HEK293 (cell line): ENCODE data around the gene SORD.

Source experiments
- HIC1 ChIP-seq: fragments of 450-650 bp; formaldehyde crosslinking; IDR thresholded peaks from 2 replicates; pipeline ENCODE4 v1.5.1; 2016; ENCODE audit warnings: missing biosample characterization, missing genetic modification characterization
- HOXD13 ChIP-seq: sonication (generic); formaldehyde crosslinking; IDR thresholded peaks from 2 replicates; pipeline ENCODE4 v1.8.0; 2022; ENCODE audit warnings: missing genetic modification reagents, borderline replicate concordance
- IKZF3 ChIP-seq: fragments of 450-650 bp; IDR thresholded peaks from 2 replicates; pipeline ENCODE4 v1.5.0; 2018; ENCODE audit warnings: missing biosample characterization, mild to moderate bottlenecking, missing genetic modification characterization, moderate library complexity
- MEIS1 ChIP-seq: sonication (generic); formaldehyde crosslinking; IDR thresholded peaks from 2 replicates; pipeline ENCODE4 v1.8.1; 2022; ENCODE audit warnings: missing genetic modification reagents, mild to moderate bottlenecking, borderline replicate concordance
- MZF1 ChIP-seq: fragments of 450-650 bp; formaldehyde crosslinking; IDR thresholded peaks from 2 replicates; pipeline ENCODE4 v1.5.1; 2017; ENCODE audit warnings: missing biosample characterization, missing genetic modification characterization, borderline replicate concordance
- OVOL3 ChIP-seq: fragments of 450-650 bp; formaldehyde crosslinking; IDR thresholded peaks from 2 replicates; pipeline ENCODE4 v1.5.1; 2016; ENCODE audit warnings: missing biosample characterization, missing genetic modification characterization
- PRDM2 ChIP-seq: fragments of 450-650 bp; formaldehyde crosslinking; IDR thresholded peaks from 2 replicates; pipeline ENCODE4 v1.5.1; 2016; ENCODE audit warnings: missing biosample characterization, missing genetic modification characterization, borderline replicate concordance
- PRDM6 ChIP-seq: fragments of 450-650 bp; formaldehyde crosslinking; IDR thresholded peaks from 2 replicates; pipeline ENCODE4 v1.5.1; 2017; ENCODE audit warnings: missing biosample characterization, missing genetic modification characterization
- SP2 ChIP-seq: fragments of 450-650 bp; formaldehyde crosslinking; IDR thresholded peaks from 2 replicates; pipeline ENCODE4 v1.5.1; 2016; ENCODE audit warnings: missing biosample characterization, missing genetic modification characterization
- SP3 ChIP-seq: fragments of 450-650 bp; formaldehyde crosslinking; IDR thresholded peaks from 2 replicates; pipeline ENCODE4 v1.5.1; 2016; ENCODE audit warnings: missing biosample characterization, missing genetic modification characterization
- SP7 ChIP-seq: fragments of 450-650 bp; formaldehyde crosslinking; IDR thresholded peaks from 2 replicates; pipeline ENCODE4 v1.5.1; 2016; ENCODE audit warnings: missing biosample characterization, missing genetic modification characterization
- ZBTB1 ChIP-seq: fragments of 450-650 bp; formaldehyde crosslinking; IDR thresholded peaks from 2 replicates; pipeline ENCODE4 v1.5.1; 2016; ENCODE audit warnings: missing biosample characterization, missing genetic modification characterization
- ZBTB20 ChIP-seq: fragments of 450-650 bp; formaldehyde crosslinking; IDR thresholded peaks from 2 replicates; pipeline ENCODE4 v1.5.1; 2016; ENCODE audit warnings: missing biosample characterization, missing genetic modification characterization
- ZBTB7A ChIP-seq: fragments of 450-650 bp; formaldehyde crosslinking; IDR thresholded peaks from 2 replicates; pipeline ENCODE4 v1.5.1; 2016; ENCODE audit warnings: low read depth, missing biosample characterization, missing genetic modification characterization
- ZFHX2 ChIP-seq: fragments of 450-650 bp; formaldehyde crosslinking; conservative IDR thresholded peaks from 2 replicates; pipeline ENCODE4 v1.5.1; 2016; ENCODE audit warnings: missing biosample characterization, missing genetic modification characterization
- ZNF146 ChIP-seq: fragments of 450-650 bp; formaldehyde crosslinking; IDR thresholded peaks from 2 replicates; pipeline ENCODE4 v1.5.1; 2016; ENCODE audit warnings: missing biosample characterization, missing genetic modification characterization
- ZNF157 ChIP-seq: fragments of 450-650 bp; formaldehyde crosslinking; IDR thresholded peaks from 2 replicates; pipeline ENCODE4 v1.5.1; 2016; ENCODE audit warnings: missing biosample characterization, missing genetic modification characterization
- ZNF202 ChIP-seq: fragments of 450-650 bp; formaldehyde crosslinking; IDR thresholded peaks from 2 replicates; pipeline ENCODE4 v1.5.1; 2016; ENCODE audit warnings: missing biosample characterization, missing genetic modification characterization, borderline replicate concordance
- ZNF223 ChIP-seq: fragments of 450-650 bp; formaldehyde crosslinking; IDR thresholded peaks from 2 replicates; pipeline ENCODE4 v1.5.1; 2016; ENCODE audit warnings: missing biosample characterization, missing genetic modification characterization
- ZNF398 ChIP-seq: fragments of 450-650 bp; formaldehyde crosslinking; IDR thresholded peaks from 2 replicates; pipeline ENCODE4 v1.5.1; 2017; ENCODE audit warnings: missing biosample characterization, missing genetic modification characterization
- ZNF473 ChIP-seq: fragments of 450-650 bp; formaldehyde crosslinking; IDR thresholded peaks from 2 replicates; pipeline ENCODE4 v1.5.1; 2017; ENCODE audit warnings: missing biosample characterization, missing genetic modification characterization
- ZNF501 ChIP-seq: fragments of 450-650 bp; formaldehyde crosslinking; IDR thresholded peaks from 2 replicates; pipeline ENCODE4 v1.5.1; 2016; ENCODE audit warnings: missing biosample characterization, missing genetic modification characterization
- ZNF555 ChIP-seq: fragments of 450-650 bp; formaldehyde crosslinking; conservative IDR thresholded peaks from 2 replicates; pipeline ENCODE4 v1.5.1; 2017; ENCODE audit warnings: missing biosample characterization, mild to moderate bottlenecking, missing genetic modification characterization, inconsistent platforms
- ZNF654 ChIP-seq: fragments of 450-650 bp; formaldehyde crosslinking; IDR thresholded peaks from 2 replicates; pipeline ENCODE4 v1.5.1; 2016; ENCODE audit warnings: low read depth, missing biosample characterization, missing genetic modification characterization
- ZNF677 ChIP-seq: fragments of 450-650 bp; IDR thresholded peaks from 2 replicates; pipeline ENCODE4 v1.5.0; 2018; ENCODE audit warnings: missing biosample characterization, mild to moderate bottlenecking, missing genetic modification characterization, moderate library complexity
- ZNF692 ChIP-seq: fragments of 450-650 bp; formaldehyde crosslinking; IDR thresholded peaks from 2 replicates; pipeline ENCODE4 v1.5.1; 2016; ENCODE audit warnings: missing biosample characterization, missing genetic modification characterization

SORD gene

GRCh38 chr15:45022871-45023658 lies at the start of gene SORD (continued):
- TF ChIP-seq ZFHX2 (tag by site-specific recombination) (no peak), HIC1 (tag by site-specific recombination) (peak; percentile 79), ZBTB20 (tag by site-specific recombination) (peak; percentile 50), ZBTB1 (tag by site-specific recombination) (no peak), PRDM6 (tag by site-specific recombination) (no peak), ZBTB7A (no peak), ZNF202 (no peak), IKZF3 (no peak), SP2 (tag by site-specific recombination) (peak; percentile 81), SP7 (peak; percentile 50; the same call in 1 of the 2 replicates), MZF1 (tag by site-specific recombination) (no peak), ZNF157 (tag by site-specific recombination) (no peak), ZNF501 (tag by site-specific recombination) (0 out of 2 replicates have a peak, but pooled peaks have one; percentile 28), HOXD13 (CRISPR knock-in tag) (no peak), ZNF473 (tag by site-specific recombination) (no peak), ZNF555 (tag by site-specific recombination) (no peak), PRDM2 (tag by site-specific recombination) (no peak), ZNF223 (tag by site-specific recombination) (no peak), ZNF654 (tag by site-specific recombination) (no peak), ZNF692 (tag by site-specific recombination) (peak; percentile 39; the same call in 1 of the 2 replicates), ZNF146 (no peak), MEIS1 (CRISPR knock-in tag) (no peak), ZNF398 (no peak; the same call in 1 of the 2 replicates), SP3 (tag by site-specific recombination) (peak; percentile 77), ZNF677 (tag by site-specific recombination) (no peak), OVOL3 (tag by site-specific recombination) (no peak)
